Vagina (tissue), 2 donors: ENCODE results near the gene RNF111. TPM values are rescaled to one million over a fixed set of nuclear protein-coding genes. Genes with fewer than 3 reads are reported as not detected.

ENCODE experiments used
- DNase-seq, 2 donors: peaks; one replicate each; pipeline ENCODE4 v3.0.0-alpha.2; 2017; ENCODE audit errors: extremely low spot score in 2 of 2
- H3K27ac ChIP-seq: fragments of 200-600 bp; sonication (generic); one replicate; pipeline ENCODE4 v1.5.1; 2019
- H3K27me3 ChIP-seq: fragments of 200-600 bp; sonication (generic); one replicate; pipeline ENCODE4 v1.5.1; 2019
- H3K36me3 ChIP-seq, 2 donors: fragments of 200-600 bp; sonication (generic); one replicate each; pipeline ENCODE4 v1.5.1; 2017 to 2019
- H3K4me1 ChIP-seq: fragments of 200-600 bp; sonication (generic); one replicate; pipeline ENCODE4 v1.5.1; 2019
- H3K4me3 ChIP-seq, 2 donors: fragments of 200-600 bp; sonication (generic); 1 replicate in 1 of 2; 2 replicates in 1 of 2; pipeline ENCODE4 v1.5.1; 2016 to 2019
- H3K9me3 ChIP-seq: fragments of 200-600 bp; sonication (generic); one replicate; pipeline ENCODE4 v1.5.1; 2019
- POLR2A ChIP-seq, 2 donors: fragments of 450-650 bp; IDR thresholded peaks; one replicate each; pipeline ENCODE4 v1.6.1; 2017; ENCODE audit warnings: antibody characterized with exemption in 2 of 2, mild to moderate bottlenecking in 2 of 2, moderate library complexity in 2 of 2
- POLR2AphosphoS5 ChIP-seq, 2 donors: sonication (generic); formaldehyde crosslinking; IDR thresholded peaks; one replicate each; pipeline ENCODE4 v1.9.0; 2017; ENCODE audit warnings: antibody characterized with exemption in 2 of 2, mild to moderate bottlenecking in 2 of 2, low read depth in 1 of 2; ENCODE audit not compliant: insufficient read depth in 1 of 2
- intact Hi-C: fragments of 100-400 bp; cut with DNase I; formaldehyde crosslinking; loops from one replicate; pipeline ENCODE4 v1.15.1; 2023
- total RNA-seq: library from RNA; depleted of rRNA; stranded (reverse); fragments of >200 nt; gene quantifications from one replicate; pipeline ENCODE4 v1.2.3, GENCODE V29; 2016
- TF ChIP-seq, protein P1 (sequence below), 3 experiments: fragments of 450-650 bp in 2 of 3; fragments of 200-600 bp in 1 of 3; sonication (generic) in 1 of 3; IDR thresholded peaks; one replicate each; pipeline ENCODE4 v1.5.1; 2017 to 2019; ENCODE audit warnings: antibody characterized with exemption in 3 of 3, mild to moderate bottlenecking in 2 of 3, moderate library complexity in 2 of 3

The RNF111 gene
- total RNA-seq, 1 donor from 2014 or later: 35.6 TPM

DNA sequence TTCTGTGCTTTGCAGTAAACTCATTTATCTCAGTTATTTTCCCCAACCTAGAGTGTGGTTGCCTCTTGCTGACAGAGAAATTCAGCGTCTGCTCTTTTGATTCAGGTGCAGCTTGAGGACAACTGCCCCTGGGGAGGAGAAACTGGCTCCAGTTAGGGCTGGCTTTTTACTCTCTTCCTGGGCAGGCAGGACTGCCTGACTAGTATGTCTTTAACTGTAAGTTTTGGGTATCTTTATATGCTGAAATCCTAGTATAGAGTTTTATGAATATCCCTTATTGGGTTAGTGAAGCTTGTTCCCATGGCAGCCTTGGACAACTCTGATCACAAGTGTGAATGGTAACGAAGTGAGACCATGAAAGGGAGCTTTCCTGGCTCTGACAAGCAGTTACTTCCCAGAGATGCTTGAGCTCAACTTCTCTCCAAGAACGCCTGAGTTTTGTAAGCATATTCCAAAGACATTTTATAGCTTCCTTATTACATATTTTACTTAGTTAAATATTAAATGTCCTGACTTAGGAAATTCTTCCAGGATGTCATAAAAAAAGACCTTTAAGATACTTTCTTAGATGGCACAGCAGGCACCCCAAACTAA is 144.6 kb downstream of the RNF111 start:
- TF ChIP-seq POLR2A (IDR thresholded peaks at IDR 0.05): no peak
- TF ChIP-seq POLR2AphosphoS5 (IDR thresholded peaks at IDR 0.05; ENCODE audit: insufficient read depth in 1 of 2, low read depth in 1 of 2): no peak
- TF ChIP-seq, protein P1, sequence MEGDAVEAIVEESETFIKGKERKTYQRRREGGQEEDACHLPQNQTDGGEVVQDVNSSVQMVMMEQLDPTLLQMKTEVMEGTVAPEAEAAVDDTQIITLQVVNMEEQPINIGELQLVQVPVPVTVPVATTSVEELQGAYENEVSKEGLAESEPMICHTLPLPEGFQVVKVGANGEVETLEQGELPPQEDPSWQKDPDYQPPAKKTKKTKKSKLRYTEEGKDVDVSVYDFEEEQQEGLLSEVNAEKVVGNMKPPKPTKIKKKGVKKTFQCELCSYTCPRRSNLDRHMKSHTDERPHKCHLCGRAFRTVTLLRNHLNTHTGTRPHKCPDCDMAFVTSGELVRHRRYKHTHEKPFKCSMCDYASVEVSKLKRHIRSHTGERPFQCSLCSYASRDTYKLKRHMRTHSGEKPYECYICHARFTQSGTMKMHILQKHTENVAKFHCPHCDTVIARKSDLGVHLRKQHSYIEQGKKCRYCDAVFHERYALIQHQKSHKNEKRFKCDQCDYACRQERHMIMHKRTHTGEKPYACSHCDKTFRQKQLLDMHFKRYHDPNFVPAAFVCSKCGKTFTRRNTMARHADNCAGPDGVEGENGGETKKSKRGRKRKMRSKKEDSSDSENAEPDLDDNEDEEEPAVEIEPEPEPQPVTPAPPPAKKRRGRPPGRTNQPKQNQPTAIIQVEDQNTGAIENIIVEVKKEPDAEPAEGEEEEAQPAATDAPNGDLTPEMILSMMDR (IDR thresholded peaks at IDR 0.05): no peak
- no peak overlapping the region for H3K27ac ChIP-seq
- no peak overlapping the region for H3K4me3 ChIP-seq
- no peaks in the 10 kb centered on the region for H3K4me1 ChIP-seq
- no peaks in the 10 kb centered on the region for H3K9me3 ChIP-seq
- no peak for DNase-seq
- peaks cover 4 to 21% of the 10 kb centered on the region in 2 donors for H3K36me3 ChIP-seq
- H3K27me3 ChIP-seq: no peaks in the 10 kb centered on the region
- intact Hi-C loops: no loop called here

DNA sequence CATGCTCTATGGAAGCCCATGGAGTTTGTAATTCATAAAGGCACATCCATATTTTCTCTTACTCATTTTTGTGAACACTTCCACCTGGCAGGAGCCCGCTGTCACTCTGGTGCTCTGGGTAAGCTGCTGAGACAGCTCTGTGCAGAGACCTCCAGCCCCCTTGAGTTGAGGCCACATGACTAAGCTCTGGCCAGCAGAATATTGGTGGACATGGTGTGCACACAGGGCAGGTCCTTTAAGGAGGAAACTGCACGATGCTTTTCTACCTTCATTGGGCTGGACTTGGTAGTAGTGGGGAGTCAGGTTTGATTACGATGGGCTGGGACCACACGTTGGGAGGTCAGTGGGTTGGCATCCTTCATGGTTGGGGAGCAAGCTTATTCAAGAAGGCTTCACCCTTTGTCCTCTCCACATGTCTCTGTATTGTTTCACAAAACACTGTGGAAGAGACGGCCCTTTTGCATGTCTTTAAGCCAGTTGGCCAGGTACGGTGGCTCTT is 146.5 kb downstream of the RNF111 start:
- Histone ChIP-seq H3K4me3 (no peak overlapping the region), H3K27me3 (no peaks in the 10 kb centered on the region), H3K4me1 (no peaks in the 10 kb centered on the region), H3K27ac (no peak overlapping the region), H3K36me3 (peaks cover 4 to 31% of the 10 kb centered on the region in 2 donors), H3K9me3 (no peaks in the 10 kb centered on the region)
- intact Hi-C loops: no loop called here
- DNase-seq: no peak
- TF ChIP-seq POLR2A (IDR thresholded peaks at IDR 0.05) (no peak), POLR2AphosphoS5 (IDR thresholded peaks at IDR 0.05; ENCODE audit: insufficient read depth in 1 of 2, low read depth in 1 of 2) (no peak)
- TF ChIP-seq, protein P1 (IDR thresholded peaks at IDR 0.05): no peak

DNA sequence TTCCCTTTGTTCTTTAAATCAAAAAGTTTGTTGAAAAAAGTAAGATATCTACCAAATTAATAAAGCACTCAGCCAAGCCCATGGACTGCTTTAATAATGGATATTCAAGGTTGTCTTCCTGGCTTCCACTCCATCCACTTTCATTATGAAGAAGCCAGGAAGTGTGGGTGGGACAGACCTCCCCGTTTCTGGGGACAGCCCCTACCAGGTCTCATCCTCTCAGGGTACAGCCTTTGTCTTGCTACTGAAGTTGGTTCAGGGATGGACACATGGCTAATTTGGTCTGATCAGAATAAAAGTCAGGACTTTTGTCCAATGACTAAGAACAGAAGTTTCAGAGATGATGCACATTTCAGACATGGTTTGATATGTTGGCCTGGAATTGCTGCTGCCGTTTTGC is 150.1 kb downstream of the RNF111 start:
- H3K4me3 ChIP-seq: no peak overlapping the region
- no peak overlapping the region for H3K27ac ChIP-seq
- intact Hi-C loops: no loop called here
- no peaks in the 10 kb centered on the region for H3K27me3 ChIP-seq
- H3K9me3 ChIP-seq: no peaks in the 10 kb centered on the region
- peaks cover 4 to 31% of the 10 kb centered on the region in 2 donors for H3K36me3 ChIP-seq
- H3K4me1 ChIP-seq: no peaks in the 10 kb centered on the region
- TF ChIP-seq POLR2AphosphoS5 (IDR thresholded peaks at IDR 0.05; ENCODE audit: insufficient read depth in 1 of 2, low read depth in 1 of 2) (no peak), POLR2A (IDR thresholded peaks at IDR 0.05) (no peak)
- TF ChIP-seq, protein P1 (IDR thresholded peaks at IDR 0.05): no peak
- DNase-seq: no peak

DNA sequence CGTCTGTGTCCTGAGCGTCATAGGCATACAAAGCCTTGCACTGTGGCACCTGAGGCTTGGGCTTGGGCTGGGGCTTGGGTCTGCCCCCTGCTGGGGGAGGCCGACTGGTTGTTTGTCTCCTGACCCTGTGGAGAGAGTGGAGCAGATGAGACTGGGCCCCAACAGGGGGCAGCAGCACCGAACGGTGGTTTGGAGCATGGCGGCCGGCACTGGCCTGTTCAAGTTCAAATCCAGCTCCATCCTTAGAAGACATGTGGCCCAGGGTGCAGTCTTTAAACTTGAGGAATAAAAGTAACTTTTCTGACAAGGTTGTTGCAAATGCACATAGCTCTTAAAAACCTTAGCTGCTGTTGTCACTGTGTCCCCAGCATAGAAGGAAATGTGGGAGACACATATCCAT is 150.8 kb downstream of the RNF111 start:
- Histone ChIP-seq H3K27ac (no peak overlapping the region), H3K9me3 (no peaks in the 10 kb centered on the region), H3K27me3 (no peaks in the 10 kb centered on the region), H3K36me3 (peaks cover 4 to 31% of the 10 kb centered on the region in 2 donors), H3K4me3 (no peak overlapping the region), H3K4me1 (no peaks in the 10 kb centered on the region)
- TF ChIP-seq POLR2AphosphoS5 (IDR thresholded peaks at IDR 0.05; ENCODE audit: insufficient read depth in 1 of 2, low read depth in 1 of 2): no peak
- TF ChIP-seq, protein P1 (IDR thresholded peaks at IDR 0.05): peak in 1 of 3 experiments; percentile 37
- no peak for DNase-seq
- intact Hi-C loops: no loop called here

DNA sequence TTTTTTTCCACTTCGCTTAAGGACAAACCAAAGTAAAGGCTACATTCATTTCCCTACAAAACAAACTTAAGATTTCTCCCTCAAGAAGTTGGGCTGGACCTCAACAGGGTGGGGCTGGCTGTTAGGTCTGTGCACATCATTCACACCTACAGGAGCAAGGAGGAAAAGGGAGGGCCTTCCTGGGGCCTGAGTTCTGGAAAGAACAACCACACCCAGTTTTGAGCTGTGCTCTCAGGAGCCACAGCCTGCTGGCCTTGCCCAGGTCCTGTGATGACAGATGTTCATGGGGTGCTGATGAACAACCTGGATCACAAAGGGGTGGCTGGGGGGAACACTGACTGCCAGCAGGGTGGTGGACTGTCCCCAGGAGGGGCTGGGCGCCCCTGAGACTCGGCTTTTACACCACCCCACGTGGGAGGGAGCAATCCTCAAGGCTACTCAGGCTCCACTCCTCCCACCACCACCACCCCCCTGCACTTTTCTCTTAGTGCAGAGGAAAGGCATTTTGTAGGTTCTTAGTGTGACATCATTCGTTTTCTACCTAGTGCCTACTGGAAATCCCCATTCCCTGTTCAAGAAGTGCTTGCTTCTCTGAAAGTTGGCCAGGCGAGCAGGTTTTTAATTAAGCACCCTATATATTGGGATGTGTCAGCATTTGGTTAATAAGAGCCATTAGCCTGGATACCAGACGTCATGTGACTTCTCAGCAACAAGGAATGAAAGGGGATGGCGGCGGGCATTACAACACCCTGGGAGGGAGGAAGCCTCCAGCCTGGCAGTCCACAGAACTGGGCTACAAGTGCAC is 153.2 kb downstream of the RNF111 start:
- no peaks in the 10 kb centered on the region for H3K4me1 ChIP-seq
- DNase-seq: no peak
- H3K27me3 ChIP-seq: no peaks in the 10 kb centered on the region
- peaks cover 0 to 32% of the 10 kb centered on the region in 2 donors for H3K36me3 ChIP-seq
- H3K4me3 ChIP-seq: no peak overlapping the region
- no peak overlapping the region for H3K27ac ChIP-seq
- intact Hi-C loops: no loop called here
- TF ChIP-seq POLR2AphosphoS5 (IDR thresholded peaks at IDR 0.05; ENCODE audit: insufficient read depth in 1 of 2, low read depth in 1 of 2): no peak
- TF ChIP-seq, protein P1 (IDR thresholded peaks at IDR 0.05): no peak
- no peak for TF ChIP-seq POLR2A (IDR thresholded peaks at IDR 0.05)
- no peaks in the 10 kb centered on the region for H3K9me3 ChIP-seq
